Fibroblast of skin of left quadriceps (primary cell): ENCODE results near the gene LOC101059915.
"Not testable (repeated sequence)": the region's sequence is repeated elsewhere in the genome, so short reads cannot be mapped to it uniquely, and the experiment has no call there.

Source experiments
- DNase-seq, 2 experiments: peaks; one replicate each; pipeline ENCODE4 v3.0.0-alpha.2; 2013; ENCODE audit warnings: low read depth in 2 of 2

LOC101059915 gene

DNA sequence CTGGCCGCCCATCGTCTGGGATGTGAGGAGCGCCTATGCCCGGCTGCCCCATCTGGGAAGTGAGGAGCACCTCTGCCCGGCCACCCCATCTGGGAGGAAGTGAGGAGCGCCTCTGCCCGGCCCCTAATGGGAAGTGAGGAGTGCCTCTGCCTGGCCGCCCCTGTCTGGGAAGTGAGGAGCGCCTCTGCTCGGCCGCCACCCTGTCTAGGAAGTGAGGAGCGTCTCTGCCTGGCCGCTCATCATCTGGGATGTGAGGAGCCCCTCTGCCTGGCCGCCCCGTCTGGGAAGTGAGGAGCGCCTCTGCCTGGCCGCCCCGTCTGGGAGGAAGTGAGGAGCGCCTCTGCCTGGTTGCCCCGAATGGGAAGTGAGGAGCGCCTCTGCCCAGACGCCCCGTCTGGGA, 8.3 kb downstream of the LOC101059915 start:
- not testable (repeated sequence) for DNase-seq

DNA sequence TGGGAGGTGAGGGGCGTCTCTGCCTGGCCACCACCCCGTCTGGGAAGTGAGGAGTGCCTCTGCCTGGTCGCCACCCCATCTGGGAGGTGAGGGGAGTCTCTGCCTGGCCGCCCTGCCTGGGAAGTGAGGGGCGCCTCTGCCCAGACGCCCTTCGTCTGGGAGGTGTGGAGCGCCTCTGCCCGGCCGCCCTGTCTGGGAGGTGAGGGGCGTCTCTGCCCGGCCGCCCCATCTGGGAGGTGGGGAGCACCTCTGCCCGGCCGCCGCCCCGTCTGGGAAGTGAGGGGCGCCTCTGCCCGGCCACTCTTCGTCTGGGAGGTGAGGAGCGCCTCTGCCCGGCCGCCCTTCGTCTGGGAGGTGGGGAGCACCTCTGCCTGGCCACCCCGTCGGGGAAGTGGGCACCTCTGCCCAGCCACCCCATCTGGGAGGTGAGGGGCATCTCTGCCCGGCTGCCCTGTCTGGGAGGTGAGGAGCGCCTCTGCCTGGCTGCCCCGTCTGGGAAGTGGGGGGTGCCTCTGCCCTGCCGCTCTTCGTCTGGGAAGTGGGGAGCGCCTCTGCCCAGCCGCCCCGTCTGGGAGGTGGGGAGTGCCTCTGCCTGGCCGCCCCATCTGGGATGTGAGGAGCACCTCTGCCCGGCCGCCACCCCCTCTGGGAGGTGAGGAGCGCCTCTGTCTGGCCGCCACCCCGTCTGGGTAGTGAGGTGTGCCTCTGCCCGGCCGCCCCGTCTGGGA, 8.9 kb downstream of the LOC101059915 start:
- not testable (repeated sequence) for DNase-seq

DNA sequence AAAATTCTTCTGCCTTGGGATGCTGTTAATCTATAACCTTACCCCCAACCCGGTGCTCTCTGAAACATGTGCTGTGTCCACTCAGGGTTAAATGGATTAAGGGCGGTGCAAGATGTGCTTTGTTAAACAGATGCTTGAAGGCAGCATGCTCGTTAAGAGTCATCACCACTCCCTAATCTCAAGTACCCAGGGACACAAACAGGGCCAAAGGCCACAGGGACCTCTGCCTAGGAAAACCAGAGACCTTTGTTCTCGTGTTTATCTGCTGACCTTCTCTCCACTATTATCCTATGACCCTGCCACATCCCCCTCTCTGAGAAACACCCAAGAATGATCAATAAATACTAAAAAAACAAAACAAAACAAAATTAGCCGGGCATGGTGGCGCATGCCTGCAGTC, 9.8 kb downstream of the LOC101059915 start:
- DNase-seq = not testable (repeated sequence)

DNA sequence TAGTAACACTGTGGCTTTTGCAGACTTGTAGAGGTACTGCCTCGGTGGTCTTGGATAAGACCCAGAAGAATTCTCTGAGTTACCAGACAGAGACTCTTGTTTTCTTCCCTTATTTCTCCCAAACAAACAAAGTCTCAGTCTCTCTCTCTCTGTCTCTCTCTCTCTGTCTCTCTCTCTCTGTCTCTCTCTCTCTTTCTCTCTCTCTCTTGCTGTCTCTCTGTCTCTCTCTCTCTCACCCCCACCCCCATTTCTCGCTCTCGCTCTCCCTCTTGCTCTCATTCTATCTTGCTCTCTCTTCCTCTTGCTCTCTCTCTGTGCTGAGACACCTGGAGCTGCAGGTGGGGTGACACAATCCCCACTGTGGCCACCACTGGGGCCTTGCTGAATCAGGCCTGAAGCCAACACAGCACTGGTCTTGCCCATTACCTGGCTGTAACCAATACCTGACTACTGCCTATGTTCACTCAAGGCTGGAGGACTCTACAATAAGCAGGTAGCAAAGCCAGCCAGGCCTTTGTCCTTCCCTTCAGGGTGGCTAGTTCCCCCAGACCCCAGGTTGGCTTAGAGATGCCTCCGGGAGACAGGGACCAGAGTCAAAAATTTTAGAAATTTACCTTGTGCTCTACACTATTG, 12.3 kb downstream of the LOC101059915 start:
- no peak for DNase-seq

DNA sequence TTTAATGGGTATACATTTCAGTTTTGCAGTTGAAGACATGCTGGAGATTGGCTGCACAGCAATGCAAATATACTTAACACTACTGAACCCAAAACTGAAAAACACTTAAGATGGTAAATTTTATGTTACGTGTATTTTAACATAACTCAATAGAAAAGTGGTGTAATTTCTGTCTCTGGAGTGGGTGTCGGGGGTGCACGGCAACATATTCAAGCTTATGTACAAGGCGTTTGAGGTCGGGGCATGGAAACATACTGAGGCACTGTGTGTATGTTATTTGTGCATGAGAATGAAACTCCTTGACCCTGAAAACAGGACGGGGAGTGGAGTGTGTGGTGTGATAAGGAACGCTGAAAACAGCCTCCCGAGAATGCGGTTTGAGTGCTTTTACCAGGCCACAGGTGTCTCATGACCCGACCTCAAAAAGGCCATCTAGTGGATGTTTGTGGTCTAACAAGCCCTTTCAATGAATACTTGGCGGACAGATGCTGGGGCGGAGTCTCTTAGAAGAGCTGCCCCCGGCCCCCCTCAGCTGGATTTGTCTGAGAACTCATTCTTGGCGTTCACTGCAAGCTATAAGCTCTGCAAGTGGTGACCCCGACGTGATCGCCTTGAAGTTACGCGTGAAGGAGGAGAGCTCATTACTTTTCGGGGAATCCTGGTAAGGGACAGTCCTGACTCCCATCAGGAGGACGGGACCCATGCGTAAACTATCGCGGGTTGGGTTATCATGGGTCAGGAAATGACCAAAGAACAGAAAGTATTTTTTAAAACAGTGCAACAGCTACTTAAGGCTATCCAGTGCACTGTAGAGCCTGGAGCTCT, 29.5 kb downstream of the LOC101059915 start:
- DNase-seq = not testable (repeated sequence)

DNA sequence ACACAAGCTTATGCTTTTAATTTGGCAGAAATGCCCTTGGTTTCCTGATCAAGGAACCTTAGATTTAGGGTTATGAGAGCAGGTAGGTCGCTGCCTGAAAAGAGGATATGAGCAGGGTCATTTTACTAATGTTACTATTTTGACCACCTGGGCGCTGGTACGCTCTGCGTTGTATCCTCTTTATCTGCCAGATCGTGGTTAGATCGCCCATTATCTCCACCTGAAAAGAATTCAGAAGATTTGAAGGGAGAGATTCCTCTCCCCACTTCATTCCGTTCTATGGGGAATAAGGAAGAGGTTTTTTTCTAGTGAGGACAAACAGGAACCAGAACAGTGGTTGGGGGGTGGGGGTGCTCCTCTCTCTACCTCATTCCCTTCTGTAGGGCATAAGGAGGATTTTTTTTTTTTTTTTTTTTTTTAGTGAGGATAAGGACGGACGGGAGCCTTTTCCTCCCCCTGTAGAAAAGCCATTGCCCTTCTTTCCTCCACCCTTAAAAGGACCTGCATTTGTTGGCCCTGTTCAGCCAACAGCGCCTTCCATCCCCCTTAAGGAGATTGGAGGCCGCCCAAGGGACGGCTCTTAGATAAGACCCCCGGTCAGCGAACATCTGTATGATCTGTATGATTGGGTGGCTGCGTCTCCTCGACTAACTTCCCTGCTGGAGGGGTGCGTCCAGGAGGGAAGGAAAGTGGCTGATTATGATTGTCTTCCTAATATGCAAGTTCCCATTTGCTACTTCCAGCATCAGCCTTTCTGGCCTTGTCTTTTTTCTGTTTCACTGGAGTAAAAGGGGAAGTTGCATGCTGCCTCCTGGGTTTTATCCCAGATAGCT, 30.3 kb downstream of the LOC101059915 start:
- DNase-seq = not testable (repeated sequence)

DNA sequence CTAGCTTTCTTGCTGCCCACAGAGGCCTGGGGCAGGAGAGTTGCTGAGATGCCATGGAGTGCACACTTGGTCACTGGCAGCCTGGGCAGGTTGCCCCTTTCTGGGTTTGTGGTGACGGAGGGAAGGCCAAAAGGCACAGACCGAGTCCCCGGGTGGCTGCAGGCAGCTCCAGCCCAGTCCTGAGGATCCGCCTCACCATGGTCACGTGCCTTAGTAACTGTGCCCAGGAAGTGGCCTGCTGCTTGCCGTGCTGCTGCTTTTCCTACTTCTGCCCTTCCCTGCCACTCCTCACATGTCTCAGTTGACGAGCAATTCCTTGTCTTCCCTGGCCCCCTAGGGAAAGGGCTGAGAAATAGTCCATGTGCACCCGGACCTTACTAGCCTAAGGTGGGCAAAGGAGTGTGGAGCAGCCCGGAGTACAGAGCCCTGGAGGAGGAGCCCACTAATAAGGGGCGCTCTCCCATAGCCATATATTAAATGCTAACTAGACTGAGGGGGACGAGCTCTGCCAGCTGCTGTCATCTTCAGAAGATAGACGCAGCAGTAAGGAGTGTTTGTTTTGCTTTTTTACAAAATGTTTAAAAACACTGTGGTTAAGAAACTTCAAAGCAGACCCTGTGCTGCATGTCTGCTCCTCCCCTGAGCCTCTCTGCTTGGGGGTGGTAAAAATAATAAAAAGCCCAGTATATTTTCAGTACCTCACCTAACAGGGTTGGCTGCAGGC, 31.1 kb downstream of the LOC101059915 start:
- DNase-seq = not testable (repeated sequence)

DNA sequence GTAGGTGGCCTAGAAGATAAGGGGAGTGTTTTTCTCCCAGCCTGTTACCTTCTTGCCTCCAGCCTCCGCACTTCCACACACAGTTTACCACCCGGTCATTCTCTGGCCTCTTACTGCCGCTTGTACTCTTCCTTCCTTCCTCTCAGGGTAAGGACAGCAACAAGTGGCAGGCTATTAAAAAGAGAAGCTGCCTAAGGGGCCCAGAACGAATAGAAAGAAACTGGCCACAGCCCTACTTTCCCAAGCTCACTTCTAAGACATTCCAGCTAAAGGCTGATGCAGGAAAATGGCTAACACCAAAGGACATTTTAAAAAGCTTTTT, 31.6 kb downstream of the LOC101059915 start:
- not testable (repeated sequence) for DNase-seq

DNA sequence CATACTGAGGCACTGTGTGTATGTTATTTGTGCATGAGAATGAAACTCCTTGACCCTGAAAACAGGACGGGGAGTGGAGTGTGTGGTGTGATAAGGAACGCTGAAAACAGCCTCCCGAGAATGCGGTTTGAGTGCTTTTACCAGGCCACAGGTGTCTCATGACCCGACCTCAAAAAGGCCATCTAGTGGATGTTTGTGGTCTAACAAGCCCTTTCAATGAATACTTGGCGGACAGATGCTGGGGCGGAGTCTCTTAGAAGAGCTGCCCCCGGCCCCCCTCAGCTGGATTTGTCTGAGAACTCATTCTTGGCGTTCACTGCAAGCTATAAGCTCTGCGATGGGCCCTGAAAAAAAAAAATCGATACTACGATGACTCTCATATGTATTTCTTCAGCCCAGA, 35.5 kb downstream of the LOC101059915 start:
- not testable (repeated sequence) for DNase-seq

DNA sequence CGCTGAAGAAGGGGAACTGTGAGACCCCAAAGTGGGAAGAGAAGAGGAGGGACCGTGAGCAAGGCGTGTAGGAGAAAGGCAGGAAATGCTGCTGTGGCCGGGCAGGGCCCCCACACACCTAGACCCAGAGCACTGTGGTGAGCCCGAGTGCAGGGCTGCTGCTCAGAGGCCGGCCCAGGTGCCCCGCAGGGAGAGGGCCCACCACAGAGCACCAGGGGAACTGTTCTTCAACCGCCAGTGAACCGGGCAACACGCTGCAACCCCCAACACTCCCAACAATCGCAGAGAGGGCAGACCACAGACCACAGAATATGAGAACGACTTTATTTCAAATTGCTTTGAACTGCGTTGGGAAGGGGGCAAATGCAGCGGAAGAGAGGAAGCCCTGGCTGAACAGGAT, 46.7 kb downstream of the LOC101059915 start:
- not testable (repeated sequence) for DNase-seq

DNA sequence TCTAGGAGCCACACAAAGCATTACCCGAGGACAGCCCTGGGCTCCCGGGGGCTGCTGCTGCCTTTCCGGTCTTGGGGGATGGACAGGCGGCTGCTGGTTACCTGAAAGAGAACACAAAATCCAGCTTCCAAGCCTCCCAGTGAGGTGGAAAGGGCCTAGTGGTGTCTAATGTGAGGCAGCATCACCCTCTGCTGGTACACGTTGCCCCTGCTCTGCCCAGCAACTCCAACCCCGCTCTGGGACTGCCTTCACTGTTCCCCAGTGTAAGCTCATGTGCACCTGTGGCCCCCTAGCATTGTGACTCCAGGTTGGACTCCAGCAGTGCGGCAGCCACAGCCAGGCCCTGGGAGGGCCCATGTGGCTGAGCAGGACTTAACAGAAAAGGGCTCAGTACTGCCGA, 48.2 kb downstream of the LOC101059915 start:
- not testable (repeated sequence) for DNase-seq

DNA sequence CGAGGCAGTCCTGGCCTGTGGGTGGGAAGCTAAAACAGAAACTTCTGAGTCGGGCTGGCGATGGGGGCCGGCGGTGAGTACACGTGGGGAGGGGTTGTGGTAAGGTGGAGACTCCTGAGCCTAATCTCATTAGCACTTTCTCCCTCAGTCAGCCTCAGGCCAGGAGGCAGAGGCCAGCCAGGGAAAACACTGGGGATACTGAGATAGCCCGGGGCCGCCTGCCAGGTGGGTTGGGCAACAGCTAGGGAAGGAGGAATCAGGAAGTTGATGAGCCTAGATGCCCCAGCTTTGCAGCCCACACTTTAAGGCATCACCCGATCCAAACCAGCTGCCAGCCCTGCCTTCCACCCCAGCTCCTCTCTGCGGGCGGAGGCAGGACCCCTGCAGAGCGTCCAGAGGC, 49.0 kb downstream of the LOC101059915 start:
- not testable (repeated sequence) for DNase-seq

DNA sequence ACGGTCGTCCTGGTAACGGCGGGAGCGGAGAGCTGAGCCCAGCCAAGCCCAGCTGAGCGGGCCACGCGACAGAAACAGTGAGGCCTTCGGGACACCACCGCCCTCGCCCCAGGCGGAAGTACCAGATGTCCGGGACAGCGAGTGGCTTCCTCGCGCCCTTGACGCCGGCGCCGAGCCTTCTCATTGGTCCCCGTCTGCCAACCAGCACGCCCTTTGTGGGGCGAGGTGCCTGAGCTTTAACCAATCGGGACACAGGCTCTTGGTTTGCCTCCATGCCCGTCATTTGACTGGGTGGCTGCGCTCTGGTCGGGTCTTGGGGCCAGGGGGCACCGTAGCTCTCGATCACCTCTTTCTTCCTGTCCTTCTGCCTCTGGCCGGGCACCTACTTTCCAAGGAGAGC, 50.8 kb downstream of the LOC101059915 start, which contains the start of gene CXorf49:
TSS of gene CXorf49 (minus strand) at position 101 of the 400 bp plus-strand sequence. CDS start 134 bp downstream, outside the sequence.
- DNase-seq = not testable (repeated sequence)

DNA sequence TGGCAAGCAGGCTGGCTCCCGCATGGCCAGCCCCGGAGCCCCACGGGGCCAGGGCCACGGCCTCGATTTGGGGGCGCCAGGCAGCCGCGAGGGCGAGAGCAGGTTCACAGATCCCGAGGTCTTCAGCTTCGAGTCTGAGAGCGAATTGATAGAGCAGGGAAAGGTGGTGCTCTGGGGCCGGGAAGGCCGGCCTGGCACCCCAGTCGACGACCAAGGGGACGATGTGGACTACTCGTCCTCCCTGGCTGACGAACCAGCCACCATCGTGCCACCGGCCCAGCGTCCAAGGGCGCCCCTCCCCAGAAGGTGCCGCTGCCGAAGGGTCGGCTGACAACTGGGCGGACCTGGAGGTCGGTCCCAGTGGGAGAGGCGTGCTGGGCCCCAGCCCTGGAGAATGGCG, 51.8 kb downstream of the LOC101059915 start:
- not testable (repeated sequence) for DNase-seq

DNA sequence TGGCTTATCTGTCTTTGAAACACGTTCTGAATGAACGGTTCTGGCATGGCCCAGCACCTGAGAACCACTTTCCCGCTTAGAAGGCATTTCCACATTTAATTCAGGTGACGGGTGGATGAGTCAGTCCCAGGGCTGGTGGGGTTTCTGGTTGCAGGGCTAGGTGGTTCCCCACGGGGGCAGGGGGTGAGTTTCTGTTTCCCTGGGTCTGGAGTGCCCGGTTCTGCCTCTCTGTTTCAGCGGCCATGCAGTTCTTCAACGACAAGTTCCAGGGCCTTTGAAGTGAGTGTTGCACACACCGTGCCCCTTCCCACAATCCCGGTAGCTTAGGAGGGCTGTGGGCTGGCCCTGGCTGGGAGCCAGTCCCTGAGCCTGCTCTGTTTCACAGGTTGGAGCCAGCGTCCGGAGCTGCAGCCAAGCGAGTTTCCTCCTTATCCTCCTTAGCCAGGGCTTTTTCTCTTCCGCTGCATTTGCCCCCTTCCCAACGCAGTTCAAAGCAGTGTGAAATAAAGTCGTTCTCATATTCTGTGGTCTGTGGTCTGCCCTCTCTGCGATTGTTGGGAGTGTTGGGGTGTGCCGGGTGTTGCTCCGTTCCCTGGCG, 53.0 kb downstream of the LOC101059915 start:
- DNase-seq = not testable (repeated sequence)
